HL-60/S4 (cell line): Measurements from ENCODE around the gene COL4A3.

Experiments
- in situ Hi-C: fragments of 300-500 bp; cut with MboI; formaldehyde crosslinking; loops from 2 replicates; pipeline ENCODE4 v1.14.3; 2022; ENCODE audit warnings: low sequenced_read_pairs

Gene COL4A3

GRCh38 chr2:227163998-227164762, at the start of gene COL4A3, which contains the start of gene COL4A4:
Gene COL4A3 (plus strand): TSS chr2:227164624. CDS start chr2:227164727, 103 bp downstream.
Gene COL4A4 (minus strand): TSS chr2:227164205. CDS start chr2:227147483, 16,722 bp downstream.
- in situ Hi-C loops, result no loop called here

GRCh38 chr2:227115761-227116160, 48.7 kb upstream of the COL4A3 start:
- in situ Hi-C loops, result no loop called here

- in situ Hi-C loops, result no loop called here
These were observed 47.4 kb upstream of the COL4A3 start for GRCh38 chr2:227117027-227117426.

- in situ Hi-C loops, result no loop called here
These were observed 46.6 kb upstream of the COL4A3 start for GRCh38 chr2:227117852-227118251.

- in situ Hi-C loops, result no loop called here
These were observed 46.1 kb upstream of the COL4A3 start for GRCh38 chr2:227118353-227118752.

- in situ Hi-C loops, result no loop called here
These were observed 40.7 kb upstream of the COL4A3 start for GRCh38 chr2:227123697-227124096.

- in situ Hi-C loops, result loop anchor here (25.0 kb wide), 2 partner anchors 637 to 737 kb away; partner anchors contain the start of gene DAW1
These were observed 39.6 kb upstream of the COL4A3 start for GRCh38 chr2:227124811-227125210.

- in situ Hi-C loops, result loop anchor here (25.0 kb wide), 2 partner anchors 637 to 737 kb away; partner anchors contain the start of gene DAW1
These were observed 38.9 kb upstream of the COL4A3 start for GRCh38 chr2:227125506-227125905.

- in situ Hi-C loops, result loop anchor here (25.0 kb wide), 2 partner anchors 635 to 735 kb away; partner anchors contain the start of gene DAW1
These were observed 37.2 kb upstream of the COL4A3 start for GRCh38 chr2:227127201-227127600.

- in situ Hi-C loops, result loop anchor here (25.0 kb wide), 2 partner anchors 632 to 732 kb away; partner anchors contain the start of gene DAW1
These were observed 33.8 kb upstream of the COL4A3 start for GRCh38 chr2:227130636-227131035.

- in situ Hi-C loops, result loop anchor here (25.0 kb wide), 2 partner anchors 629 to 729 kb away; partner anchors contain the start of gene DAW1
These were observed 31.4 kb upstream of the COL4A3 start for GRCh38 chr2:227132986-227133385.

- in situ Hi-C loops, result loop anchor here (25.0 kb wide), 2 partner anchors 628 to 728 kb away; partner anchors contain the start of gene DAW1
These were observed 29.8 kb upstream of the COL4A3 start for GRCh38 chr2:227134591-227134990.

- in situ Hi-C loops, result loop anchor here (25.0 kb wide), 2 partner anchors 621 to 721 kb away; partner anchors contain the start of gene DAW1
These were observed 23.1 kb upstream of the COL4A3 start for GRCh38 chr2:227141301-227141700.

- in situ Hi-C loops, result loop anchor here (25.0 kb wide), 2 partner anchors 618 to 718 kb away; partner anchors contain the start of gene DAW1
These were observed 20.5 kb upstream of the COL4A3 start for GRCh38 chr2:227143895-227144294.

- in situ Hi-C loops, result loop anchor here (25.0 kb wide), 2 partner anchors 616 to 716 kb away; partner anchors contain the start of gene DAW1
These were observed 18.0 kb upstream of the COL4A3 start for GRCh38 chr2:227146456-227146855.

GRCh38 chr2:227147023-227147422, 17.4 kb upstream of the COL4A3 start:
- in situ Hi-C loops, result loop anchor here (25.0 kb wide), 2 partner anchors 615 to 715 kb away; partner anchors contain the start of gene DAW1

- in situ Hi-C loops, result loop anchor here (25.0 kb wide), 2 partner anchors 614 to 714 kb away; partner anchors contain the start of gene DAW1
These were observed 16.3 kb upstream of the COL4A3 start for GRCh38 chr2:227148106-227148505.

- in situ Hi-C loops, result no loop called here
These were observed 14.0 kb upstream of the COL4A3 start for GRCh38 chr2:227150222-227150936.

GRCh38 chr2:227152093-227152766, 12.2 kb upstream of the COL4A3 start:
- in situ Hi-C loops, result no loop called here

GRCh38 chr2:227153307-227153706, 11.1 kb upstream of the COL4A3 start:
- in situ Hi-C loops, result no loop called here
